ENCODE results near the gene SMYD3. TPM values are rescaled to one million over a fixed set of nuclear protein-coding genes. Genes with fewer than 3 reads are reported as not detected.
A peak's percentile ranks its signal among the peaks of the same experiment; 100 is the strongest.

SMYD3 gene
- 25.2 TPM for polyA plus RNA-seq (ENCODE audit: insufficient read length)
- long read RNA-seq, donor 1, transcript SMYD3-201 (7 exons, 1,863 nt), result major isoform, 12 of 16 reads
- long read RNA-seq, donor 1, partial matches to known transcripts, result 0 of 16 reads
- long read RNA-seq, donor 1, other reads (novel, unspliced or antisense), result 0 of 16 reads
- long read RNA-seq, donor 2, transcript SMYD3-201 (7 exons, 1,863 nt), result major isoform, 9 of 12 reads
- long read RNA-seq, donor 2, partial matches to known transcripts, result 0 of 12 reads
- long read RNA-seq, donor 2, other reads (novel, unspliced or antisense), result 0 of 12 reads
- long read RNA-seq, donor 3, transcript SMYD3-201 (7 exons, 1,863 nt), result major isoform, 8 of 8 reads
- long read RNA-seq, donor 3, partial matches to known transcripts, result 0 of 8 reads
- long read RNA-seq, donor 3, other reads (novel, unspliced or antisense), result 0 of 8 reads
- long read RNA-seq, donor 4, result 0 reads
- long read RNA-seq, donor 5, transcript SMYD3-201 (7 exons, 1,863 nt), result major isoform, 20 of 28 reads
- long read RNA-seq, donor 5, partial matches to known transcripts, result 0 of 28 reads
- long read RNA-seq, donor 5, other reads (novel, unspliced or antisense), result 7 of 28 reads
- long read RNA-seq, donor 6, transcript SMYD3-201 (7 exons, 1,863 nt), result major isoform, 10 of 13 reads
- long read RNA-seq, donor 6, partial matches to known transcripts, result 0 of 13 reads
- long read RNA-seq, donor 6, other reads (novel, unspliced or antisense), result 0 of 13 reads
- long read RNA-seq, donor 7, transcript SMYD3-201 (7 exons, 1,863 nt), result major isoform, 12 of 27 reads
- long read RNA-seq, donor 7, partial matches to known transcripts, result 11 of 27 reads
- long read RNA-seq, donor 7, other reads (novel, unspliced or antisense), result 0 of 27 reads
- long read RNA-seq, donor 8, transcript SMYD3-201 (7 exons, 1,863 nt), result major isoform, 5 of 6 reads
- long read RNA-seq, donor 8, partial matches to known transcripts, result 0 of 6 reads
- long read RNA-seq, donor 8, other reads (novel, unspliced or antisense), result 0 of 6 reads

DNA sequence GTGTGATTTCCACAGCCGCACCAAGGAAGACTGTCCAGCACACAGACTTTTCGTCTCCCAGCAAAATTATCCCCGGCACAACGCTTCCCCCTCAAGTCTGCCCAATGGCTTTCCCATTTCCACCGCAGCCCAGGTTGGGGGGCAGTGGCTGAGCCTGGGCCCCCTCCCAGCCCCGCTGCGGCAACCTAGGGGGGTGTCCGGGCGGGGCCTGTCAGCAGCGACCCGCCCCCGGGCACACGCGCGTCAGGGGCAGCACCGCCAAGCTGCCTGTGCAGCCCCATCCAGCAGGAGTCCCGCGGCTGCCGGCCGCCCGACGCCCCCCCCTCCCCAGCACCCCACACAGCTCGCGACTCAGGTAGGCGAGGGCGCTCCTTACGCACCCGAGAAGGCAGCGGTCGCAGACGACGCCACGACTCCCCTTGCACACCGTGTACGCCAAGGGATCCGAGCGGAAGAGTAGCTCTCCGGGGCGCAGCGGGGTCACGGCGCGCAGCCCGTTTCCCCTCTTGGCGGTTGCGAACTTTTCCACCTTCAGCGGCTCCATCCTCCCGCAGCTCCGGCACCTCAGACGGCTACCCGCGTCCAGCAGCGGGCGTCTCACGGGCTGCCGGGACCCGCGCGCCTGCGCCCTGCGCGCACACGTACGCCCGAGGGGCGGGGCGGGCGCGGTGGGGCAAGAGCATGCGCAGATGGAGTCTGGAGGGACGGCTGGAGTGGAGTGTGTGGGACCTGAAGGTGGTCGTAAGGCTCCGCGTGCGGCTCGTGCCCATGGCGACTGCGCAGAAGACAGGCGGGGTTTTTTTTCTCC lies at the start of gene SMYD3:
SMYD3 (minus strand) TSS at position 606 of the 808 bp plus-strand sequence.
- peak; percentile 89 for DNase-seq

GRCh38 chr1:246554201-246554600 lies 47.1 kb upstream of the SMYD3 start:
- DNase-seq, result no peak

GRCh38 chr1:246552110-246552509 lies 45.0 kb upstream of the SMYD3 start:
- no peak for DNase-seq

GRCh38 chr1:246550402-246550801 lies 43.3 kb upstream of the SMYD3 start:
- DNase-seq, result no peak

DNA sequence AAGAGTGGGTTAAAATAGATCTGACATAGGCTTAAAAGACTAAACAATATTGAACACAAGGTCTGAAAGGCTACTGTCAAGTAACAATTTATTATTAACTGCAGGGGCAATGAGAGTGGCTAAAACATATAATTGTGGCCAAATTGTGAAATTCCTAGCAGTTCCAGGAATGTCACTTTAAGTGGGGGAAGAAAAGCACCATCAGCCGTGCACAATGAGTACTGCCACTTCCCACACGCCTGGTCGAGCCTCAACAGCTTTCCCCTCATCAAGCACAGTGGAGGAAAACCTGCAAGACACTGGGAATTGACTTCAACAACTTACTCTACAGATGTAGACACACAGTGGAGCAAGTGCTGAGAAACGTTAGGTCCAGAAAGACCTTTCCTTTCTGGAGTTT lies 42.6 kb upstream of the SMYD3 start:
- DNase-seq, result no peak

GRCh38 chr1:246544001-246544400 lies 36.9 kb upstream of the SMYD3 start:
- no peak for DNase-seq

DNA sequence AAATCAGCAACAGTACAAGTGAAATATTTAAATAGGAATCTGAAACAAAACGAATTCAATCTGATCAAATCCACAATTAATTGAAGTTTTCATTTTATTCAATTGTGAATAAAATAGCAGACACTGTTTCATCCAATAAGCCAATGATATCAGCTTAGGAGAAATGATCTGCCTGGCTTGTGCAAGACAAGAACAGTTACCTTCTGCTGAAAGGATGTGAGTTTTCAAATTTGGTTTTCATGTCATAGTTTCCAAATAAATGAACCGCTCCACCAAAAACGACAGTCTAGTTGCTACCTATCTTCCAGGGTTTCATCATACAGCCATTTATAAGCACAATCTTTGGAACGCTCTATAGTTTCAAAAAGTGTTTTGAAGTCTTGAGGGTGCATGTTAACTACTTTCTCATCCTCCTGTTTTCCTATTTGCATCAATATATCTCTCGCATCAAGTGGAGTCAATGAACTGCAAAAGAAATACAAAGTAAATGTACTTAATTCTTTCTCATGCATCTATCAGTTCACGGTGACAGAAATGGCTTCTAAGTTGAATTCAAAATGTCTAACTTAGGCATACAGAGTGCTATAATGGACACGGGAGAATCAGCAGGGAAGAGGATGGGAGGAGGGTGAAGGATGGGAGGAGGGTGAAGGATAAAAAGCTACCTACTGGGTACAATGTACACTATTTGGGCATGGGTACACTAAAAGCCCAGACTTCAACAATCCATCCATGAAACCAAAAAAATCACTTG lies 33.8 kb upstream of the SMYD3 start:
- no peak for DNase-seq

GRCh38 chr1:246537887-246538286 lies 30.8 kb upstream of the SMYD3 start:
- DNase-seq, result no peak

DNA sequence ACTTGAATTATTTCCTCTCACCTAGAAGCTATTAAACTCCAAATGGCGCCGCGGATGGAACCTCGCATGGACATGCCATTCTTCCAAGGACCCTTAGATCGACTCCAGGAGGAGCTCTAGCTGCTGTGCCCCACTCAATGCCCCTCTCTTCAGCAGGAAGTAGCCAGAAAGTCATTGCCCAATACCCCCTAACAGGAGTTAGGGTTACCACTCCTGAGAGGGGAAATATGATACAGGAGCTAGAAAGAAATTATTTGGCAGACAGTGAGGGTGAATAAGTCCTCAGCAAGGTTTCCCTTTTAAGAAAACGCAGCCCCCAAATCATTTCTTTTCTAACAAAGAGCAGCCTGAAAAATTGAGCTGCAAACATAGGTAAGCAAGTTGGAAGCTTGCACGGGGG lies 30.4 kb upstream of the SMYD3 start:
- no peak for DNase-seq

- no peak for DNase-seq
These were observed 27.0 kb upstream of the SMYD3 start for GRCh38 chr1:246534114-246534513.

- DNase-seq, result no peak
These were observed 26.4 kb upstream of the SMYD3 start for GRCh38 chr1:246533371-246533905.

- no peak for DNase-seq
These were observed 25.4 kb upstream of the SMYD3 start for GRCh38 chr1:246532519-246532918.

GRCh38 chr1:246530482-246530881 lies 23.4 kb upstream of the SMYD3 start:
- DNase-seq, result no peak

- no peak for DNase-seq
These were observed 22.1 kb upstream of the SMYD3 start for GRCh38 chr1:246528933-246529731.

DNA sequence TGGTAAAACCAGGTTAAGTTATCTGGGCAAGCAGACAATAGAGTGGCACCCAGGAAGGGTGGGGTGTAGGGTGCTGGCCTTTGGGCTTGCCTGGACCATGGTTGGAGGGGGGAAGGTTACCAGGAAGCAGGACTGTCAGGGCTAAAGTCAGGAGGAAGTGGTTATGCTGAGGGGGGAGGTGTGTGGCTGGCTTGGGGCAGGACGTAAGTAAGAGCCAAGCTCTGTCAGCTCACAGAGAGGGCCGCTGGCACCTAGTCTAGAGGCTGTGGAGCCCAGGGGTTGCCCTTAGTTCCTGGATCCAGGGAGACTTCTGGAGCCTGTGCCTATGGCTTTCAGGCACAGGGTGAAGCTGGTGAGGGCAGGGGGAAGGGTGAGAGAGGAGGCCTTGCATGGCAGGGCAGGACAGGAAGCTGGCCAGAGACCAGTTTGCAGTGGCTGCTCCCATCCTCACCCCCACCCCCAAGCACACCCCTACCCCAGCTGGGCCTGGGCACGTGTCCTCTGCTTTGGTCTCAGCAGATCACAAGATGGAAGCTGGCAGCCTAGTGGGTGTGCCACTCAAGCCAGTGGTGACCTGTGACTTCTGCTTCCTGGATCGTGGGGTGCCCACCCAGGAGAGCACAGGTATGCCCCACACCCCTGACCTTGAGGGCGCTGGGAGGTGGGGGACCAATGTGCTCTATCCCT lies 20.5 kb upstream of the SMYD3 start:
- DNase-seq, result no peak

GRCh38 chr1:246526915-246527314 lies 19.8 kb upstream of the SMYD3 start:
- no peak for DNase-seq

DNA sequence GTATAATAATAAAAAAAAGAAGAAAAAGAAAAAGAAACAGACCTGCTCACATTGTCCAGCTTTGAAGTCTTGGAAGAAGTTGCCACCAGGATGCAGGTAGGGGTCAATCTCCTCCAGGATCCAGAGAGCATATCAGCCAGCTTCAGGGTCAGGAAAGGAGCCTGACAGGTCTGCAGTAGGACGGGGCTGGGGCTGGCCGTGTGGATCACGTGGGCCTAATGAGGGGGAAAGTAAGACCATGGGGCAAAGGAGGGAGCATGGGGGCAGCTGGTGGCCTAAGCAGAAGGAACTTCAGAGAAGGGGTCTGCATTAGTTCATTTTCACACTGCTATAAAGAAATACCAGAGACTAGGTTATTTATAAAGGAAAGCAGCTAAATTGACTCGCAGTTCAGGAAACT lies 19.3 kb upstream of the SMYD3 start:
- no peak for DNase-seq

GRCh38 chr1:246519514-246519913 lies 12.4 kb upstream of the SMYD3 start:
- DNase-seq, result no peak

DNA sequence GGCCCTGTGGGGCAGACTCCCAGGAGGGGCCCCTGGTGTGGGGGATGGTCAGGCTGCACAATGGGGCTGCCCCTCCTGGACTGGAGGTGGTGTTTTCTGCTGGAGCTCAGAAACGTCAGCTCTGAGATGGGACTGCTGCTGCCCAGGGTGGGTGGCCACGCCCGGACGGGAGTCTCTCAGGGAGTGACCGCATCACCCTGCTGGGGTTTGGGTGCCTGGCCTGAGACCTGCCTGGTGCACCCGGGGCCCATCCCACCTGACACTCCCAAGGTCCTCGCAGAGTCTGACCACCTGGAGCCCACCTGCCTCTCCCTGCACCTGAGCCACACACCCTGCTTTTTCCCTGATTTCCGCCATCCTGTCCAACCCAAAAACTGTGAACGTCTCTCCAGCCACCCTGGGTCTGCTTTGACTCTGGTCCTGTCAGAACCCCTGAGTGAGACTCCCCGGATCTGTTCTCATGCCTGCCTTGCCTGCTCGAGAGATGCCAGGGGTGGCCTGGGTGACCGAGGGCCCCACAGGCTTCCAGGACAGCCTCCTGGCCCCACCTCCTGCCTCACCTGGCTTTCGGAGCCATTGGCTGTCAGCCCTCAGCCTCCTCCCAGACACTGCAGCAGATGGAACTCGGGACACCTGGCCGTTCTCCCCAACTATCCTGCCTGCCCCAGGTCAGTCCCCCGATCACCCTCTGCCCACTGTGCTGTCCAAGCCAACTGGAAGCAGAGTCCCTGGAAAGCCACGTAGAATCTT lies 11.6 kb upstream of the SMYD3 start:
- no peak for DNase-seq
